CD8-positive, alpha-beta memory T cell (primary cell): ENCODE results near the gene AXIN1. TPM values are rescaled to one million over a fixed set of nuclear protein-coding genes. Genes with fewer than 3 reads are reported as not detected.
"Not testable (repeated sequence)": the region's sequence is repeated elsewhere in the genome, so short reads cannot be mapped to it uniquely, and the experiment has no call there.

Source experiments
- CTCF ChIA-PET: fragments of 350-600 bp; sonication (Branson Sonifier 250); formaldehyde crosslinking; loops from one replicate; lab custom pipeline; 2021; ENCODE audit warnings: antibody characterized with exemption; lab: Charles Lee
- POLR2A ChIA-PET: fragments of 350-600 bp; sonication (Branson Sonifier 250); formaldehyde crosslinking; loops from one replicate; lab custom pipeline; 2021; ENCODE audit warnings: antibody characterized with exemption; lab: Charles Lee
- DNase-seq, 5 donors: peaks; one replicate each; pipeline versions ENCODE4 v3.0.0 to v3.0.0-alpha.2; 2020 to 2022; ENCODE audit warnings: mixed read lengths in 1 of 5
- H3K27ac ChIP-seq: one replicate; pipeline ENCODE4 v1.7.0; 2013; ENCODE audit warnings: low read depth, mild to moderate bottlenecking, low read length, moderate library complexity
- H3K27me3 ChIP-seq: 2 replicates; pipeline ENCODE4 v1.7.0; 2013; ENCODE audit warnings: low read length, mild to moderate bottlenecking; ENCODE audit not compliant: insufficient read depth, poor library complexity, severe bottlenecking
- H3K36me3 ChIP-seq: 2 replicates; pipeline ENCODE4 v1.7.0; 2013; ENCODE audit warnings: mild to moderate bottlenecking, low read length, moderate library complexity; ENCODE audit not compliant: insufficient read depth
- H3K4me1 ChIP-seq: 2 replicates; pipeline ENCODE4 v1.7.0; 2013; ENCODE audit warnings: mild to moderate bottlenecking, low read length, moderate library complexity; ENCODE audit not compliant: insufficient read depth
- H3K4me3 ChIP-seq: 2 replicates; pipeline ENCODE4 v1.7.0; 2013; ENCODE audit warnings: mild to moderate bottlenecking, low read length
- H3K9me3 ChIP-seq: 2 replicates; pipeline ENCODE4 v1.7.0; 2013; ENCODE audit warnings: mild to moderate bottlenecking, low read length
- H3K27ac Mint-ChIP-seq, 8 donors: one replicate each; pipeline ENCODE4 v1.8.0; 2020 to 2021; ENCODE audit warnings: mixed read lengths in 8 of 8, mild to moderate bottlenecking in 6 of 8, inconsistent platforms in 3 of 8, moderate library complexity in 3 of 8
- H3K27me3 Mint-ChIP-seq, 2 donors: one replicate each; pipeline ENCODE4 v1.8.0; 2020 to 2021; ENCODE audit warnings: mixed read lengths in 2 of 2, mild to moderate bottlenecking in 1 of 2, moderate library complexity in 1 of 2
- H3K36me3 Mint-ChIP-seq, 3 donors: one replicate each; pipeline ENCODE4 v1.8.0; 2020 to 2021; ENCODE audit warnings: mixed read lengths in 3 of 3, inconsistent platforms in 1 of 3, mild to moderate bottlenecking in 1 of 3
- H3K4me1 Mint-ChIP-seq, 3 donors: one replicate each; pipeline ENCODE4 v1.8.0; 2020 to 2021; ENCODE audit warnings: mixed read lengths in 3 of 3, inconsistent platforms in 1 of 3, mild to moderate bottlenecking in 1 of 3
- H3K4me3 Mint-ChIP-seq, 7 donors: one replicate each; pipeline ENCODE4 v1.8.0; 2020 to 2021; ENCODE audit warnings: mixed read lengths in 7 of 7, mild to moderate bottlenecking in 6 of 7, moderate library complexity in 4 of 7, inconsistent platforms in 2 of 7
- H3K9me3 Mint-ChIP-seq, 5 donors: one replicate each; pipeline ENCODE4 v1.8.0; 2020 to 2022; ENCODE audit warnings: mixed read lengths in 5 of 5, mild to moderate bottlenecking in 3 of 5, moderate library complexity in 2 of 5, inconsistent platforms in 1 of 5
- polyA plus RNA-seq: library from polyadenylated mRNA; unstranded; fragments of 300-500 nt; fragmentation: Illumina TruSeq; gene quantifications from one replicate; pipeline ENCODE4 v1.2.3, GENCODE V29; 2021
- total RNA-seq, 2 experiments: library from RNA; stranded (reverse); gene quantifications; one replicate each; pipeline ENCODE4 v1.2.3, GENCODE V29; 2021

Gene AXIN1
- total and polyA plus RNA-seq, 3 experiments from 2014 or later = 6.9 to 26.3 (median 24.7) TPM

GRCh38 chr16:379183-379960 is 26.8 kb upstream of the AXIN1 start:
- DNase-seq = no peak
- Mint-ChIP-seq H3K4me3 (peak overlapping the region; percentile 70 to 91 (median 84)), H3K36me3 (peaks cover 0 to 19% (median 0%) of the 10 kb centered on the region in 3 donors), H3K27ac (peak overlapping the region in 4 of 8 donors; percentile 23 to 96 (median 58)), H3K4me1 (peaks cover 20 to 33% (median 21%) of the 10 kb centered on the region in 3 donors), H3K27me3 (no peaks in the 10 kb centered on the region), H3K9me3 (no peaks in the 10 kb centered on the region)
- POLR2A ChIA-PET = interaction anchor here (2.0 kb wide), 1 partner anchor 9 kb away, joined by 9 read pairs; the partner anchor contains the start of gene MRPL28
- H3K27me3 ChIP-seq = no peaks in the 10 kb centered on the region
- no peak overlapping the region for H3K27ac ChIP-seq
- no peaks in the 10 kb centered on the region for H3K9me3 ChIP-seq
- H3K4me3 ChIP-seq = peak overlapping the region; percentile 55
- no peaks in the 10 kb centered on the region for H3K36me3 ChIP-seq
- CTCF ChIA-PET = interaction anchor here (1.3 to 1.7 kb wide), 2 partner anchors 17 to 22 kb away, joined by 3 read pairs; partner anchors contain the start of gene DECR2
- H3K4me1 ChIP-seq = peaks cover 19% of the 10 kb centered on the region

DNA sequence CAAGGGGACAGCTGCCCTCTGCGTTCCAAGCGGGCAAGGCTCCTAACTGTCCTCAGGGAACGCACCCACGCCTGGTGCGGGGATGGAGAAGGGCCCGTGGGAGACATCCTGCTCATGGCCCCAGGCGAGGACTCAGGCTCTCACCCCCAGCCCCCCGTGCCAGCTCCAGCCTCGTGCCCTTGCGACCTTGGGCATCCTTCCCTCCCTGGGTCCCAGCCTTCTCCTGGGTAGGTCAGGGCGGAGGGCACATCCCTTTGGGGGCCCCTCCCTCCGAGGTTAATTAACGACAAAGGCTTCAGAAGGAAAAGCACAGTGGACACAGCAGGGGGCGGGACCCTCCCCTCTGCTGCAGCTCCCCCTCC is 26.3 kb upstream of the AXIN1 start:
- no peak overlapping the region for H3K27ac ChIP-seq
- no peaks in the 10 kb centered on the region for H3K27me3 ChIP-seq
- H3K9me3 ChIP-seq = no peaks in the 10 kb centered on the region
- peak overlapping the region in 2 of 7 donors; percentile 1 to 54 for H3K4me3 Mint-ChIP-seq
- CTCF ChIA-PET = interaction anchor here (1.7 kb wide), 1 partner anchor 16 kb away, joined by 3 read pairs; no protein-coding TSS in a partner anchor
- no peak for DNase-seq
- H3K27ac Mint-ChIP-seq = no peak overlapping the region
- no peaks in the 10 kb centered on the region for H3K9me3 Mint-ChIP-seq
- H3K36me3 Mint-ChIP-seq = peaks cover 0 to 22% (median 0%) of the 10 kb centered on the region in 3 donors
- POLR2A ChIA-PET = no interaction called here
- H3K4me1 Mint-ChIP-seq = peaks cover 20 to 30% (median 21%) of the 10 kb centered on the region in 3 donors
- H3K27me3 Mint-ChIP-seq = no peaks in the 10 kb centered on the region
- no peak overlapping the region for H3K4me3 ChIP-seq
- no peaks in the 10 kb centered on the region for H3K36me3 ChIP-seq
- H3K4me1 ChIP-seq = peaks cover 15% of the 10 kb centered on the region

DNA sequence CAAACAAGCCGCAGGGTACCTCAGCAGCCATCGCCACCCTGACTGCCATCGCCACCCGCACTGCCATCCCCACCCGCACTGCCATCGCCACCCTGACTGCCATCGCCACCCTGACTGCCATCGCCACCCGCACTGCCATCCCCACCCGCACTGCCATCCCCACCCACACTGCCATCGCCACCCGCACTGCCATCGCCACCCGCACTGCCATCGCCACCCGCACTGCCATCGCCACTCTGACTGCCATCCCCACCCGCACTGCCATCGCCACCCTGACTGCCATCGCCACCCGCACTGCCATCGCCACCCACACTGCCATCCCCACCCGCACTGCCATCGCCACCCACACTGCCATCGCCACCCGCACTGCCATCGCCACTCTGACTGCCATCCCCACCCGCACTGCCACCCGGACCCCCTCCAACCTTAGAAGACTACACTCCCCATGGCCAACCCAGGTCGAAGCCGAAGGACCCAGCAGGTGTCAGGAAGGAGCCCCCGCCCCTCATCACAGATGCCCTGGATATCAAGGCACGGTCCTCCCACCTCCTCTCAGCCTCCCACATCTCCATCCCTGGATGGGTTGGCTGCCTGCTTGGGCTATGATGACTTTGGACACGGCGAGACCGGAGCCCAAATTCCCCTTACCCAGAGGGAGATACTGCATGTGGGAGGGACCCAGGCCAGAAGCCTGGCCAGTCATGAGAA is 25.7 kb upstream of the AXIN1 start:
- POLR2A ChIA-PET, H3K27me3 ChIP-seq, H3K27me3 Mint-ChIP-seq, H3K9me3 Mint-ChIP-seq, H3K4me1 ChIP-seq, H3K9me3 ChIP-seq, H3K36me3 ChIP-seq, H3K27ac ChIP-seq, H3K4me3 ChIP-seq, H3K27ac Mint-ChIP-seq, DNase-seq: not testable (repeated sequence)
- Mint-ChIP-seq H3K4me3 (peak overlapping the region in 2 of 7 donors; percentile 1 to 54), H3K36me3 (peaks cover 0 to 27% (median 0%) of the 10 kb centered on the region in 3 donors), H3K4me1 (peaks cover 16 to 26% (median 17%) of the 10 kb centered on the region in 3 donors)
- CTCF ChIA-PET = interaction anchor here (1.7 kb wide), 1 partner anchor 15 kb away, joined by 3 read pairs; no protein-coding TSS in a partner anchor

- Mint-ChIP-seq H3K27me3 (no peaks in the 10 kb centered on the region), H3K4me1 (peaks cover 8 to 19% (median 9%) of the 10 kb centered on the region in 3 donors)
- no peaks in the 10 kb centered on the region for H3K9me3 ChIP-seq
These were observed 25.0 kb upstream of the AXIN1 start for GRCh38 chr16:377419-377951.

GRCh38 chr16:376817-377418 is 24.4 kb upstream of the AXIN1 start:
- Histone ChIP-seq H3K9me3 (no peaks in the 10 kb centered on the region), H3K4me3 (no peak overlapping the region), H3K27me3 (no peaks in the 10 kb centered on the region), H3K27ac (no peak overlapping the region), H3K4me1 (peaks cover 8% of the 10 kb centered on the region), H3K36me3 (no peaks in the 10 kb centered on the region)
- H3K36me3 Mint-ChIP-seq = peaks cover 0 to 35% (median 0%) of the 10 kb centered on the region in 3 donors
- no peak overlapping the region for H3K27ac Mint-ChIP-seq
- H3K4me3 Mint-ChIP-seq = peak overlapping the region in 1 of 7 donors; percentile 76
- no peaks in the 10 kb centered on the region for H3K27me3 Mint-ChIP-seq
- ChIA-PET POLR2A (no interaction called here), CTCF (no interaction called here)
- H3K9me3 Mint-ChIP-seq = no peaks in the 10 kb centered on the region
- no peak for DNase-seq
- H3K4me1 Mint-ChIP-seq = peaks cover 5 to 18% (median 8%) of the 10 kb centered on the region in 3 donors

More at GRCh38 chr16:377419-377951, 25.0 kb upstream of the AXIN1 start:
- H3K4me1 ChIP-seq = peaks cover 8% of the 10 kb centered on the region
- no peak overlapping the region for H3K4me3 Mint-ChIP-seq
- H3K36me3 Mint-ChIP-seq = peaks cover 0 to 32% (median 0%) of the 10 kb centered on the region in 3 donors
- H3K4me3 ChIP-seq = no peak overlapping the region
- H3K27ac Mint-ChIP-seq = no peak overlapping the region
- DNase-seq = no peak
- no peak overlapping the region for H3K27ac ChIP-seq
- no peaks in the 10 kb centered on the region for H3K9me3 Mint-ChIP-seq
- H3K27me3 ChIP-seq = no peaks in the 10 kb centered on the region
- POLR2A ChIA-PET = no interaction called here
- CTCF ChIA-PET = no interaction called here
- no peaks in the 10 kb centered on the region for H3K36me3 ChIP-seq

GRCh38 chr16:375927-376816 is 23.6 kb upstream of the AXIN1 start:
- Mint-ChIP-seq H3K4me1 (peaks cover 5 to 20% (median 9%) of the 10 kb centered on the region in 3 donors), H3K9me3 (no peaks in the 10 kb centered on the region), H3K27ac (no peak overlapping the region), H3K27me3 (no peaks in the 10 kb centered on the region), H3K36me3 (peaks cover 0 to 38% (median 0%) of the 10 kb centered on the region in 3 donors), H3K4me3 (no peak overlapping the region)
- no peaks in the 10 kb centered on the region for H3K9me3 ChIP-seq
- no peaks in the 10 kb centered on the region for H3K27me3 ChIP-seq
- DNase-seq = no peak
- H3K36me3 ChIP-seq = no peaks in the 10 kb centered on the region
- CTCF ChIA-PET = no interaction called here
- no peak overlapping the region for H3K4me3 ChIP-seq
- H3K27ac ChIP-seq = no peak overlapping the region
- POLR2A ChIA-PET = no interaction called here
- peaks cover 8% of the 10 kb centered on the region for H3K4me1 ChIP-seq

DNA sequence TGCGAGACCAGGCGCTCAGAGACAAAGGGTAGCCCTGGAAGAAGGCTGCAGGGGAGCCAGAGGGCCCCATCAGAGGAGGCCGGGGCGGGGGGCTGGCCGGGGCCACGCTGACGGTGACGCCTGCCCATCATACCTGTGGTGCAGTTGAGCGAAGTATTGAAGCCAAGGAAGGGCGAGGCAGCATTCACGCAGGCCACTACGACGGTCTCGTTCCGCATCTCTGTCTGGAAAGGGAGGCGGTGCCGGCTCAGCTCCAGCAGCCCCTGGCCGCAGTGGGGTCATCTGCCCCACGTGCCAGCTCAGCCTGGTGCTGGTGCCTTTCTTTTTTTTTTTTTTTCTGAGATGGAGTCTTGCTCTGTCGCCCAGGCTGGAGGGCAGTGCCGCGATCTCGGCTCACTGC is 22.7 kb upstream of the AXIN1 start:
- Mint-ChIP-seq H3K36me3 (peaks cover 0 to 41% (median 0%) of the 10 kb centered on the region in 3 donors), H3K9me3 (no peaks in the 10 kb centered on the region), H3K4me1 (peaks cover 11 to 25% (median 12%) of the 10 kb centered on the region in 3 donors), H3K4me3 (no peak overlapping the region), H3K27me3 (no peaks in the 10 kb centered on the region), H3K27ac (no peak overlapping the region)
- CTCF ChIA-PET = no interaction called here
- Histone ChIP-seq H3K9me3 (no peaks in the 10 kb centered on the region), H3K27me3 (no peaks in the 10 kb centered on the region), H3K27ac (no peak overlapping the region), H3K4me1 (peaks cover 15% of the 10 kb centered on the region), H3K4me3 (no peak overlapping the region), H3K36me3 (no peaks in the 10 kb centered on the region)
- POLR2A ChIA-PET = no interaction called here
- DNase-seq = no peak
